ENCODE data around the gene DHX36.

DNA sequence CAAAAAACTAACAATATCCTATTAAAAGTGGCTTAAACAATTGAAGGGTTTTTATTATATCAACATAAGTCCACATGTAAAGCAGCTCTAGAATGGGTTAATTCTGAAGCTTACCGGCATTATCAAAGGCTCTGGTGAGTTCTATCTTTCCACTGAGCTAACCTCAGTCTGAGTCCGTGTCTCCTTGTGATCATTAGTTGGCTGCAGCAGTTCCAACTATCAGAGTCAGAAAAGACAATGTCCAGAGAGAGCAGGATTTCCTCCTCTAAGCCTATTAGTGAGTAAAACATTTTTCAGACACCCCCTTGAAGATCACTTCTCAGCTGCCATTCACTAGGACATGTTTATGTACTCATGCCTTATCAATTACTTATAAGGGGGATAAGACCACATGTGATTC, 49.9 kb downstream of the DHX36 start:
- TF ChIP-seq, protein P1, sequence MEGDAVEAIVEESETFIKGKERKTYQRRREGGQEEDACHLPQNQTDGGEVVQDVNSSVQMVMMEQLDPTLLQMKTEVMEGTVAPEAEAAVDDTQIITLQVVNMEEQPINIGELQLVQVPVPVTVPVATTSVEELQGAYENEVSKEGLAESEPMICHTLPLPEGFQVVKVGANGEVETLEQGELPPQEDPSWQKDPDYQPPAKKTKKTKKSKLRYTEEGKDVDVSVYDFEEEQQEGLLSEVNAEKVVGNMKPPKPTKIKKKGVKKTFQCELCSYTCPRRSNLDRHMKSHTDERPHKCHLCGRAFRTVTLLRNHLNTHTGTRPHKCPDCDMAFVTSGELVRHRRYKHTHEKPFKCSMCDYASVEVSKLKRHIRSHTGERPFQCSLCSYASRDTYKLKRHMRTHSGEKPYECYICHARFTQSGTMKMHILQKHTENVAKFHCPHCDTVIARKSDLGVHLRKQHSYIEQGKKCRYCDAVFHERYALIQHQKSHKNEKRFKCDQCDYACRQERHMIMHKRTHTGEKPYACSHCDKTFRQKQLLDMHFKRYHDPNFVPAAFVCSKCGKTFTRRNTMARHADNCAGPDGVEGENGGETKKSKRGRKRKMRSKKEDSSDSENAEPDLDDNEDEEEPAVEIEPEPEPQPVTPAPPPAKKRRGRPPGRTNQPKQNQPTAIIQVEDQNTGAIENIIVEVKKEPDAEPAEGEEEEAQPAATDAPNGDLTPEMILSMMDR (IDR thresholded peaks at IDR 0.05): no peak
- TF ChIP-seq EP300 (IDR thresholded peaks at IDR 0.05): no peak
